ENCODE data around the gene IRX4. TPM values are rescaled to one million over a fixed set of nuclear protein-coding genes. Genes with fewer than 3 reads are reported as not detected.

IRX4 gene
- total and polyA plus RNA-seq, 12 donors = 0.03 TPM; not detected in 11

DNA sequence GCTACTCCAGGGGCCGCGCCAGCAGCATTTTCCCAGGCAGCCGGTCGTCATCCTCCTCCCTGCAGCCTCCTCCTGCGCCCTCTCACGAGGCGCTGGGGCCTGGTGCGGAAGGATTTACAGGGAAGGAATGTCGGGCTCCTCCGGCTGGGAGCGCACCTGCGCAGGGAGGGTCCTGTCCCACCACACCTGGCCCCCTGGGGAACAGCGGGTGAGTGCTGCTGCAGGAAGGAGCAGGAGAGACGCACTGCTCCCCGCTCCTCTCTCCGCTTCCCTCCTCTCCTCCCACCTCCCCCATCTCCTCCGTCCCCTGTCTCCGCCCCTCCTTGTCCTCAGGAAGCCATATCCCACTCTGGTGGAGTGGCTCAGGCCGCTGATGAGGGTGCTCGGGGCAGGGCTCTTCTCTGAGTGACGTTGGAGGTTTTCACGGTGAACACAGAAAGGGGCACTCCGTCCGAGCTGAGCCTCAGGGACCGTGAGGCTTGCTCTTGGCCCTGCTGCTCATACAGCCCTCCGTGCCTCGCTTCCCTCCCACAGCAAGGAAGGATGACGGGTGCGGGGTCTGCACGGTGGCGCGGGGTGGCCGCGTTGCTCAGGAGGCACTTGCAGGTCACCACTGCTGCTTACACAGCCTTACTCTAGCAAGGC is 31.3 kb downstream of the IRX4 start:
- Histone ChIP-seq H3K36me3 (replicated peaks in 1 of 2) (no peaks in the 10 kb centered on the region), H3K9me3 (replicated peaks in 1 of 3) (no peaks in the 10 kb centered on the region), H3K4me1 (replicated peaks in 1 of 2) (no peaks in the 10 kb centered on the region), H3K27ac (no peak overlapping the region), H3K4me3 (no peak overlapping the region), H3K27me3 (peaks cover 14% of the 10 kb centered on the region)
- 7 to 13% (median 9%) methylated on average over 19 to 34 of the region's 34 CpGs for WGBS, 4 donors
- no peak for TF ChIP-seq POLR2A (IDR thresholded peaks at IDR 0.05)
- TF ChIP-seq, protein P1, sequence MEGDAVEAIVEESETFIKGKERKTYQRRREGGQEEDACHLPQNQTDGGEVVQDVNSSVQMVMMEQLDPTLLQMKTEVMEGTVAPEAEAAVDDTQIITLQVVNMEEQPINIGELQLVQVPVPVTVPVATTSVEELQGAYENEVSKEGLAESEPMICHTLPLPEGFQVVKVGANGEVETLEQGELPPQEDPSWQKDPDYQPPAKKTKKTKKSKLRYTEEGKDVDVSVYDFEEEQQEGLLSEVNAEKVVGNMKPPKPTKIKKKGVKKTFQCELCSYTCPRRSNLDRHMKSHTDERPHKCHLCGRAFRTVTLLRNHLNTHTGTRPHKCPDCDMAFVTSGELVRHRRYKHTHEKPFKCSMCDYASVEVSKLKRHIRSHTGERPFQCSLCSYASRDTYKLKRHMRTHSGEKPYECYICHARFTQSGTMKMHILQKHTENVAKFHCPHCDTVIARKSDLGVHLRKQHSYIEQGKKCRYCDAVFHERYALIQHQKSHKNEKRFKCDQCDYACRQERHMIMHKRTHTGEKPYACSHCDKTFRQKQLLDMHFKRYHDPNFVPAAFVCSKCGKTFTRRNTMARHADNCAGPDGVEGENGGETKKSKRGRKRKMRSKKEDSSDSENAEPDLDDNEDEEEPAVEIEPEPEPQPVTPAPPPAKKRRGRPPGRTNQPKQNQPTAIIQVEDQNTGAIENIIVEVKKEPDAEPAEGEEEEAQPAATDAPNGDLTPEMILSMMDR (IDR thresholded peaks at IDR 0.05) = no peak
- intact Hi-C loops (cut with DNase I) = no loop called here
- DNase-seq = no peak

DNA sequence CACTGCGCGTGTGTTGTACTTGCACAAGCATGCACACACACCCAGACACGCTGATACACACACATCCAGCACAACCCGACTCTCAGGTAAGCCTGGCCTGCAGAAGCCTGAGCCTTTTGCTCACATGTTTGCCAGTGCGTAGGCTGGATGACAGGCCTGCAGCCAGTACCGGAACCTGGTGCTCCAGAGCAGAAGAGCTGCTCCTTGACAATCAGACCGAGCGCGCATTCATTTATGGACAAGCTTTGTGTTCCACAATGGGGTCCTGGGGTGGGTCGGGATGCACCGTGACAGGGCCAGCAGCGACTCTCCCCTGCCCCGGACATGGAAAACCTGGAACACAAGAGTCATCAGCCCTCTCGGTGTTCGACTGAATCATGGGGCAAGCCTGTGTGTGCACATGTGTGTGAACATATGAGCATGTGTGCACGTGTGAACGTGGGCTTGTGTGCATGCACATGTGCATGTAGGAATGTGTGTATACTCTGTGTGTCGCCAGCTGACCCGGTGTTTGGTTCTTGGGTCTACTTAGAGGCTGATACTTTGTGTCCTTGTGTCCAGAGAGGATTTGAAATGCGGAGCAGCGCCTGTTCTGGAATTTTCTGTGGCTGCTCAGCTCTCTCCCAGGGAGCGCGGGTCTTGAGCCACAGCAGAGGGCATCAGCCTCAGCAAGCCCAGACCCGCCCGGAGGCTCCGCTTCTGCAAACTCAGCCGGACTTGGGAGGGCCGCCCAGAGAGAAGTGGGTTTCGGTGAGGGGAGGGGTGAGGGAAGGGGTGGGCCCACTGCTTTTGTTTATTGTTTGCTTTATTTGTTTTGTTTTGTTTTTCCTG is 32.2 kb downstream of the IRX4 start:
- no peak overlapping the region for H3K4me3 ChIP-seq
- no peak overlapping the region for H3K27ac ChIP-seq
- DNase-seq = no peak
- H3K9me3 ChIP-seq (replicated peaks in 1 of 3) = no peaks in the 10 kb centered on the region
- WGBS, 4 donors = 51 to 69% (median 59%) methylated on average over 26 to 29 of the region's 29 CpGs
- TF ChIP-seq, protein P1 (IDR thresholded peaks at IDR 0.05) = no peak
- no peak for TF ChIP-seq POLR2A (IDR thresholded peaks at IDR 0.05)
- intact Hi-C loops (cut with DNase I) = no loop called here
- H3K36me3 ChIP-seq (replicated peaks in 1 of 2) = no peaks in the 10 kb centered on the region
- H3K4me1 ChIP-seq (replicated peaks in 1 of 2) = no peaks in the 10 kb centered on the region
- peaks cover 9% of the 10 kb centered on the region for H3K27me3 ChIP-seq

DNA sequence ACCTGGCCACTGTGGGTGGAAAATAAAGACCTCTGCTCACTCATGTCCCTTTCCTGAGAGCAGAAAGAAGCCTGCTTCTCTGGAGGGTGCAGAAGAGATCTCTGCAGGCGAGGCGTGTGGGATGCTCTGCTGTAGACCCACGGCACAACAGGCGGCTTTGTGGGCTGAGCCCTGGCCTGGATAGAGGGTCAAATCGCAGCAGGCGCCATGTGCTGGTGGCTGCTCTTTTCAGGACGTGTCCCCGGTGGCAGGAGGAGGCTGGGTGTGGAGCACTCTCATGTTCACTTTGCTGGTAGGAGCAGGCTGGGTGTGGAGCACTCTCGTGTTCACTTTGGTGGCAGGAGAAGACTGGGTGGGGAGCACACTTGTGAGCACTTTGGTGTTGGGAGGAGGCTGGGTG is 35.1 kb downstream of the IRX4 start:
- no peaks in the 10 kb centered on the region for H3K36me3 ChIP-seq (replicated peaks in 1 of 2)

DNA sequence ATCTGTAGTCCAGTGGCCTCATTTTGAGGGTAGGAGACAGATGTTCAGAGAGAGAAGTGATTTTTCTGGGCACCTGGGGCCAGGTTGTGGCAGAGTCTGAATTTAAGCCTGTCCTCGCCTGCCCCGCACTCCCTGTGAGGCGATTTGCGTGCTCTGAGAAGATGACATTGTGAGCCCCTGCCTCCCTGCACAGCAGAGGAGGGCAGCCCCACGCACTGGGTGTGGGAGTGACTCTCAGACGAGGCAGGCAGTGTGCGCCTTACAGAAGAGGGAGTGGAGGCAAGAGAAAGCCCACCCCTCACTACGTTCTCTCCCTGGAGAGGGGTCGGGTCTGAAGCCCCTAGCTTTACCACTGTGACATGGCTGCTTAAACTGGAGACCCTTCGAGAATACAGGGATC is 35.7 kb downstream of the IRX4 start:
- intact Hi-C loops (cut with DNase I) = no loop called here
- H3K4me1 ChIP-seq (replicated peaks in 1 of 2) = no peaks in the 10 kb centered on the region
- no peak overlapping the region for H3K27ac ChIP-seq
- H3K27me3 ChIP-seq = peaks cover 4% of the 10 kb centered on the region
- H3K9me3 ChIP-seq (replicated peaks in 1 of 3) = no peaks in the 10 kb centered on the region
- H3K36me3 ChIP-seq (replicated peaks in 1 of 2) = no peaks in the 10 kb centered on the region
- 62 to 75% (median 64%) methylated on average over 5 to 10 of the region's 10 CpGs for WGBS, 4 donors
- no peak for TF ChIP-seq POLR2A (IDR thresholded peaks at IDR 0.05)
- TF ChIP-seq, protein P1 (IDR thresholded peaks at IDR 0.05) = no peak
- DNase-seq = no peak
- H3K4me3 ChIP-seq = no peak overlapping the region

More for the DNA sequence above, 35.1 kb downstream of the IRX4 start:
- Histone ChIP-seq H3K27me3 (peaks cover 4% of the 10 kb centered on the region), H3K4me3 (no peak overlapping the region), H3K4me1 (replicated peaks in 1 of 2) (no peaks in the 10 kb centered on the region), H3K9me3 (replicated peaks in 1 of 3) (no peaks in the 10 kb centered on the region), H3K27ac (no peak overlapping the region)
- TF ChIP-seq, protein P1 (IDR thresholded peaks at IDR 0.05) = no peak
- no peak for TF ChIP-seq POLR2A (IDR thresholded peaks at IDR 0.05)
- no peak for DNase-seq
- intact Hi-C loops (cut with DNase I) = no loop called here
- 72 to 78% (median 73%) methylated on average over 8 to 9 of the region's 9 CpGs for WGBS, 4 donors

All from adrenal gland (tissue), 12 donors.